Lower leg skin (tissue), 4 donors: ENCODE results near the gene EML6. TPM values are rescaled to one million over a fixed set of nuclear protein-coding genes. Genes with fewer than 3 reads are reported as not detected.

Experiments
- DNase-seq, 2 donors: peaks; one replicate each; pipeline ENCODE4 v3.0.0-alpha.2; 2019; ENCODE audit warnings: low spot score in 2 of 2
- H3K4me3 ChIP-seq: fragments of 200-600 bp; sonication (generic); 2 replicates; pipeline ENCODE4 v1.5.1; 2017; ENCODE audit warnings: mild to moderate bottlenecking, low read depth; ENCODE audit not compliant: poor library complexity, severe bottlenecking
- POLR2A ChIP-seq, 2 donors: fragments of 450-650 bp; IDR thresholded peaks; one replicate each; pipeline ENCODE4 v1.6.1; 2016 to 2017; ENCODE audit warnings: antibody characterized with exemption in 2 of 2, mild to moderate bottlenecking in 1 of 2, moderate library complexity in 1 of 2
- WGBS, 2 donors: methylation state at CpG; one replicate each; pipeline ENCODE4 v1.1.5; 2018; 5-methylcytosine and 5-hydroxymethylcytosine counted together
- intact Hi-C: fragments of 100-400 bp; cut with DNase I; formaldehyde crosslinking; loops from one replicate; pipeline ENCODE4 v1.15.0; 2023; ENCODE audit warnings: low total_unique reads
- total RNA-seq, 4 donors: library from RNA; depleted of rRNA; stranded (reverse); fragments of >200 nt; gene quantifications; one replicate each; pipeline ENCODE4 v1.1.0, GENCODE V29; 2016
- TF ChIP-seq, protein P1 (sequence below), 3 donors: fragments of 450-650 bp; IDR thresholded peaks; one replicate each; pipeline ENCODE4 v1.5.1; 2016; ENCODE audit warnings: antibody characterized with exemption in 3 of 3, mild to moderate bottlenecking in 3 of 3, moderate library complexity in 2 of 3

EML6 gene
- total RNA-seq, 4 donors from 2014 or later = 1.8 to 4.4 (median 3.3) TPM

DNA sequence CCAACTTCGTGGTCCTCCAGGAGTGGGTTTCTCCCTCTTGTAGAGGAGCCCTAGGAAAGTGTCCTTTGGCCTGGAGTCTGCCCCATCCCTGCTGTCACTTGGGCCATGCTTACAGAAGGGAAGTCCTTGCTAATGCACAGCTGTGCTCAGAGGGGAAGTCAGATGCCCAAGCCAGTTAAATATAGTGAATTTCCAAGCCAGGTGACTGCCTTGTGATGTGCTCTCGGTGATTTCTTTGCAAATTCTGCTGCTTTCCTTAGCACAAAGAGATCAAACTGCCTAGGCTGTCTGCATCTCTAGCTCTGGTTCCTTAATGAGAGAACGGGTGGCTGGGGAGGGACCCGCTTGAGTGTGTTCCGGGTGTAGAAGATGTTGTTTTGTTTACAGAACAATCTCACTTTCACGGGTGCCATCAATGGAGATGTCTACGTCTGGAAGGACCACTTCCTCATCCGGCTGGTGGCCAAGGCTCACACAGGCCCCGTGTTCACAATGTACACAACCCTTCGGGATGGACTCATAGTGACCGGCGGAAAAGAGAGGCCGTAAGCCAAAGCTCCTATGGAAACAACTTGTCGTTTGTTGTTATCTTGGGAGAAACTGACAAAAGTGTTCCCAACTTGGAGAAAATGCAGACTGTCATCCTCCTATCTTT lies 235.4 kb downstream of the EML6 start:
- intact Hi-C loops = no loop called here
- peak in 1 of 2 donors; percentile 83 for DNase-seq
- WGBS, 2 donors = 85 to 92% methylated on average over 14 of the region's 14 CpGs
- no peak for TF ChIP-seq POLR2A (IDR thresholded peaks at IDR 0.05)
- TF ChIP-seq, protein P1, sequence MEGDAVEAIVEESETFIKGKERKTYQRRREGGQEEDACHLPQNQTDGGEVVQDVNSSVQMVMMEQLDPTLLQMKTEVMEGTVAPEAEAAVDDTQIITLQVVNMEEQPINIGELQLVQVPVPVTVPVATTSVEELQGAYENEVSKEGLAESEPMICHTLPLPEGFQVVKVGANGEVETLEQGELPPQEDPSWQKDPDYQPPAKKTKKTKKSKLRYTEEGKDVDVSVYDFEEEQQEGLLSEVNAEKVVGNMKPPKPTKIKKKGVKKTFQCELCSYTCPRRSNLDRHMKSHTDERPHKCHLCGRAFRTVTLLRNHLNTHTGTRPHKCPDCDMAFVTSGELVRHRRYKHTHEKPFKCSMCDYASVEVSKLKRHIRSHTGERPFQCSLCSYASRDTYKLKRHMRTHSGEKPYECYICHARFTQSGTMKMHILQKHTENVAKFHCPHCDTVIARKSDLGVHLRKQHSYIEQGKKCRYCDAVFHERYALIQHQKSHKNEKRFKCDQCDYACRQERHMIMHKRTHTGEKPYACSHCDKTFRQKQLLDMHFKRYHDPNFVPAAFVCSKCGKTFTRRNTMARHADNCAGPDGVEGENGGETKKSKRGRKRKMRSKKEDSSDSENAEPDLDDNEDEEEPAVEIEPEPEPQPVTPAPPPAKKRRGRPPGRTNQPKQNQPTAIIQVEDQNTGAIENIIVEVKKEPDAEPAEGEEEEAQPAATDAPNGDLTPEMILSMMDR (IDR thresholded peaks at IDR 0.05) = no peak
- no peak overlapping the region for H3K4me3 ChIP-seq

DNA sequence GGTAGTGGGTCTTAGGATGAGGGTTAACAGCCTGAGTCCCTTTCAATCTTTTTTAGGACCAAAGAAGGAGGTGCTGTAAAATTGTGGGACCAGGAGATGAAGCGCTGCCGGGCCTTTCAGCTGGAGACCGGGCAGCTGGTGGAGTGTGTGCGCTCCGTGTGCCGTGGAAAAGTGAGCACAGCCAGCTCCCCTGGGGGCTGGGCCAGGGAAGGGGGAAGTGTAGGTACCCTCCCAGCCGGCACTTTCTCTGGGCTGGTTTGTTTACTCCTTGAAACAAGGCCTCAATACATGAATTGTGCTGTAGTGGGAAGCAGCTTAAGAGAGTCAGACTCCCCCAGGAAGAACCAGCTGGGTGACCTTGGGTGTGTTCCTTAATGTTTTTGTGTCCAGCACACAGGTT lies 236.7 kb downstream of the EML6 start:
- intact Hi-C loops = no loop called here
- DNase-seq = peak in 1 of 2 donors; percentile 60
- 78 to 88% methylated on average over 7 of the region's 7 CpGs for WGBS, 2 donors
- no peak for TF ChIP-seq POLR2A (IDR thresholded peaks at IDR 0.05)
- TF ChIP-seq, protein P1 (IDR thresholded peaks at IDR 0.05) = no peak
- H3K4me3 ChIP-seq = no peak overlapping the region

DNA sequence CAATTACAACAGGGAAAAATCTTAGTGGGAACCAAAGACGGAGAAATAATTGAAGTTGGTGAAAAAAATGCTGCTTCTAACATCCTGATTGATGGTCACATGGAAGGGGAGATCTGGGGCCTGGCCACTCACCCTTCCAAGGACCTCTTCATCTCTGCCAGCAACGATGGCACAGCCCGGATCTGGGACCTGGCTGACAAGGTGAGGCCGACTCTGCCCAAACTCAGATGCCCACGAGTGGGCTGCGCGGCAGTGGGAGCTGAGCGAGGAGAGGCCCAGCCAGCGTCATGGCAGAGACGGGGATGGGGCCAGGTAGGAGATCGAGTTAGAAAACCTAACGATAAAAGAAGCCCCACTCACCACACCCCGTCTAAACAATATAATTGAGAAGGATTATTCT lies 239.0 kb downstream of the EML6 start:
- intact Hi-C loops = no loop called here
- DNase-seq = no peak
- TF ChIP-seq POLR2A (IDR thresholded peaks at IDR 0.05) = no peak
- TF ChIP-seq, protein P1 (IDR thresholded peaks at IDR 0.05) = no peak
- WGBS, 2 donors = 94% methylated on average over 13 of the region's 13 CpGs
- no peak overlapping the region for H3K4me3 ChIP-seq

DNA sequence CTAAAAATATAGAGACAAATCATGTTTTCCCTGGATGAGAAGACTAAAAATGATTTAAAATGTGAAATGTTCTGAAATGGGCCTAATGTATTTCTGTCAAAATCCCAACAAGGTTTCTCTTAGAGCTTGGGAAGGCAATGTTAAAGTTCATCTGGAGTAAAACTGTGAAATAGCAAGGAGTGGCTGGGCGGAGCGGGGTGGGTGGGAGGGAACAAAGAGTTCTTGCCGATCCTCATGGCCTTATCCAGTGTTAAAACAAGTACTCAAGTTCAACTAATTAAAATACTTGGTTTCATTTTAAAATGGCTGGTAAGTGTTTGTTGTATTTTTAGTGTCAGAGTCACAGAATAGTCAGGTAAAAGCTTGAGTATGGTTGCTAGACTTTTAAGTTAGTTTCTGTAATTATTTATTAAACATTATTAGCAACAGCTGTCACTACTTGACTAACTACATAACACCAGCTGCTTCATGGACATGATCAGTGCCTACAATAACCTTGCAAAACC lies 239.5 kb downstream of the EML6 start:
- 57 to 68% methylated on average over 3 of the region's 3 CpGs for WGBS, 2 donors
- no peak overlapping the region for H3K4me3 ChIP-seq
- TF ChIP-seq, protein P1 (IDR thresholded peaks at IDR 0.05) = no peak
- intact Hi-C loops = no loop called here
- no peak for DNase-seq

DNA sequence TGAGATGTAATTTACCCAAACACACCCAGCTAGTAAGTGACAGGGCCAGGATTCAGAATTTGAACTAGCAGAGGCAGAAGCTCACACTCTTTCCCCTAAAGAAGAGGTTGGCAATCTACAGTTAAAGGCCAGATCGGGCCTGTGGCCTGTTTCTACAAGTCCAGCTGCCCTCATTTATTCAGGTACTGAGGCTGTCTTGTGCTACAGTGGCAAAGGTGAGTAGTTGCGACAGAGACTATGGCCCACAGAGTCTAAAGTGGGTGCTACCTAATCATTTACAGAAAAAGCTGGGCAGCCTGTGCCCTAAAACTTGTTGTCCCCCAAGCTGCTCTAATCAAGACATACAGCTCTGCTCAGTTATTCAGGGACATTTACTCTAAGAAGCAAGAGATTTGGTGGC lies 240.0 kb downstream of the EML6 start:
- 70 to 79% methylated on average over 2 of the region's 2 CpGs for WGBS, 2 donors
- TF ChIP-seq, protein P1 (IDR thresholded peaks at IDR 0.05) = no peak
- no peak for TF ChIP-seq POLR2A (IDR thresholded peaks at IDR 0.05)
- DNase-seq = no peak
- no peak overlapping the region for H3K4me3 ChIP-seq
- intact Hi-C loops = no loop called here

DNA sequence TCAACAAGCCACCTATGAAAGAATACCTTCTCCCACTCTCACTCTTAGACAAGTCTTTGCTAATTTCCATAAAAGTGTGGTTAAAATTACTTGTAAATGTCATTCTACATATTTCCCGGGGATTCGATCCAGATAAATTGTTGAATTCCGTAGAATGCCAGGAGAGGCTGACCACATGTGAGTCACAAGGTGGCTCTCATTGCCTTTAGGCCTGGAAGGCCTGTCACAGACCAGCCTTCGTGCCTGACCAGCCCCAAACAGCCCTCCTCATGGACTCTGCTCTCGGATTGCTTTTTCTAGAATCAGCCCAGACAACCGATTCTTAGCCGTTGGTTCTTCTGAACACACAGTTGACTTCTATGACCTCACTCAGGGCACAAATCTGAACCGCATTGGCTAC lies 240.8 kb downstream of the EML6 start:
- intact Hi-C loops = no loop called here
- 76 to 88% methylated on average over 8 of the region's 8 CpGs for WGBS, 2 donors
- no peak for DNase-seq
- no peak overlapping the region for H3K4me3 ChIP-seq
- TF ChIP-seq, protein P1 (IDR thresholded peaks at IDR 0.05) = no peak
